GM19452 (cell line): Measurements from ENCODE around the gene ADGRF3.
"Not testable (repeated sequence)": the region's sequence is repeated elsewhere in the genome, so short reads cannot be mapped to it uniquely, and the experiment has no call there.

Experiments used
- ATAC-seq: cut with Tn5 transposase; IDR thresholded peaks from one replicate; pipeline ENCODE4 v1.9.1; 2021; ENCODE audit not compliant: unreplicated experiment

ADGRF3 gene

DNA sequence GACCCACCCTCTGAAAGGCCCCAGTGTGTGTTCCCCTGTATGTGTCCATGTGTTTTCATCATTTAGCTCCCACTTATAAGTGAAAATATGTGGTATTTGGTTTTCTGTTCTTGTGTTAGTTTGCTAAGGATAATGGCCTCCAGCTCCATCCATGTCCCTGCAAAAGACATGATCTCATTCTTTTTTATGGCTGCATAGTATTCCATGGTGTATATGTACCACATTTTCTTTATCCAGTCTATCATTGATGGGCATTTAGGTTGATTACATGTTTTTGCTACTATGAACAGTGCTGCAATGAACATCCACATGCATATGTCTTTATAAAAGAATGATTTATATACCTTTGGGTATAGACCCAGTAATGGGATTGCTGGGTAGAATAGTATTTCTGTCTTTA, 22.1 kb downstream of the ADGRF3 start:
- not testable (repeated sequence) for ATAC-seq

DNA sequence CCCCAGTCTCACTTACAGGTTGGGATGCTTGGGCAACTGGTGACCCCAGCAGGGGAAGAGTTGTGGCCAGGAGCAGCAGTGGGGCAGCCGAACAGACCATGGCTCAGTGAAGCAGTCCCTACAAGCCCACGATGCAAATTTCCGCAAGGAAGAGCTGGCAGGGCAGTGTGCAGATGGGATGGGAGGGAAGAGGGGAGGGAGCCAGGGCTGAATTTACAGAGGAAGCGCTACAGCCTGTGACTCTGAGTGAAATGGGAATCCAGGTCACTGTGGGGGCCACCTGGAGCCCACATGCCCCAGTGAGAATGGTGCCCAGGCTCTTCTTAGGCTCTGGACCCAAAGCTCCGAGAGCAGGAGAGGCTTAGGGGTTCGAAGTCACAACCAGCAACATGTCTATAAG, 27.6 kb downstream of the ADGRF3 start:
- no peak for ATAC-seq

DNA sequence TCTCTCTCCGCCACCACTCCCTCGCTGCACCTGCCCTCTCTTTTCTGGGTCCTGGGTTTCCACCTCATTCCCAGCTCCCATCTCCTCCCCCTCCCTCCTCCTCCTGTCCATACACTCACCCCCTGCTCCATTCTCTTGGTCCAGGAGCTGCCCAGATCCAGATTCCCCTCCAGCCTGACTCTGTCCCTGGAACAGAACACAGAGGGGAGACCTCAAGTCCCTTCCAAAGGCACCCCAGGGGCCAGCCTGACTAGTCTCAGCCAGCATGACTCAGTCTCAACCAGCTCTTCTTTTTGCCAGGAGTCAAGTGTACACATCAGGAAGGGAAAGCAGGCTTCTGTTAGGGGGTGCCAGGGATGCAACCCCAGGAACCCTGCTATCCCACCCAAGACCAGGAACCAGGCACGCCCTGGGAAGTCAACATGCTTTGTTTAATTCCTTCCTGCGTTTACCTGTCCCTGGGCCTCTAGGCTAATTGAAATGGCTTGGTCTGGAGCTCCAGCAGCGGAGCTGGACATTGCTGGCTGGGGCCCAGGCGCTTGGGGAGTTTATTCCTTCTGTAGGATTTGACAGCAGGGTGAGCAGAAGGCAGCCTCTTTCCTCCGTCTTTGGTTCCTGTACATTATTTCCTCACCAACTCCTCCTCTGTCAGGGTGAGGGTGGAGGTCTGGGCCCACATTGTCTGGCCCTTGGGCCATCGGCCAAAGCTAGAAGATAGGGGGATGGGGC, 29.0 kb downstream of the ADGRF3 start:
- no peak for ATAC-seq

DNA sequence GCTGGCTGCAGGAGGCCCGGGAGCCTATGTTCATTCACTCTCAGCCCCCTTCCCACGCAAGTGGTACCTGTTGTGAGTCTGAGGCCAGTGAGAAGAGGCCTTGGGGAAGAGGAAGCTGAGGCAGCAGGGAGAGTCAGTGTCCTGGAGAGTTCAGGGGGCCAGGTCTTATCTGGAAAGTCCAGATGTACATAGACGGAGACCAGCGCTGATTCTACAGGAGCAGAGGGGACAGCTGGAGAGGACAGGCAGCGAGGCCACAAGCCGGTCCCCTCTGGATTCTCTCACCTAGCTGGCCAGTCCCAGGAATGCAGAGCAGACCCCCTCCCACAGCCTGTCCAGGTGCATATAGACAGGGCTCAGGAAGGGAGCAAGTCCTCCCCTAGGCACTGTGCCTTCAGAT, 29.7 kb downstream of the ADGRF3 start:
- ATAC-seq: no peak

DNA sequence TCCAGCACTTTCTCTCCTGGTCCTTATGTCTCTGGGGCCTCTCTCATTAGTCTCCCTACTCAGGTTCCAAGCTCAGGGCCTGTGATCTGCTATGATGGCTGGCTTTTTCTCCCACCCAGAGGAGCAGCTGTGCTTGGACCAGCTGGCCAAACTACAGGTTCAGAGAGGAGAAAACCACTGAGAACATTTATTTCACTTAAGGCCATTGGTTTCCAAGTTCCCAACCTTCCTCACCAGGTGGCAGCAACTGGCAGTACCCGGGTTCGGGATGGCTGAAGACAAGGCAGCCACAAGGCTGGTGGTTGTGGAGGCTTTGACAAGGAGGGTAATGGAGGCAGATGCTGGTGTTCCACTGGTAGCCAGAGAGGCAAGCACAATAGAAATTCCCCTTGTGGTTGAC, 30.5 kb downstream of the ADGRF3 start:
- ATAC-seq: no peak

DNA sequence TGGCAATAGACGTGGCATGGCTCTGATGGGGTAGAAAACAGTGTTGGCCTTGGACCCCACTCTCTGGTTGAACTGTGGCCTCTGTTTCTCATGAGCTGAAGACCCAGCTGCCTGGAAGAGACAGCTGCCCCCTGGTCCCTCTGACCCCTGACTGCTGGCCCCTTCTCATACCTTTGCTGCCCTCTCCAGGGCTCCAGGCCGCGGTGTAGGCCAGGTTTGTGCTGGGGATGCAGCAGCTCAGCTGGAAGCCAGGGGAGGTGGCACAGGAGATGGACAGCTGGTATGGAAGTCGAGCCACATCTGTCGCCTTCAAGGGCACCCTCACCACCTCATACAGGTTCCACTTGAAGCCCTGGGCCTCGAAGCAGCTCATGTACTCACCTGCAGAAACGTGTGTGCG, 32.3 kb downstream of the ADGRF3 start:
- ATAC-seq: no peak

DNA sequence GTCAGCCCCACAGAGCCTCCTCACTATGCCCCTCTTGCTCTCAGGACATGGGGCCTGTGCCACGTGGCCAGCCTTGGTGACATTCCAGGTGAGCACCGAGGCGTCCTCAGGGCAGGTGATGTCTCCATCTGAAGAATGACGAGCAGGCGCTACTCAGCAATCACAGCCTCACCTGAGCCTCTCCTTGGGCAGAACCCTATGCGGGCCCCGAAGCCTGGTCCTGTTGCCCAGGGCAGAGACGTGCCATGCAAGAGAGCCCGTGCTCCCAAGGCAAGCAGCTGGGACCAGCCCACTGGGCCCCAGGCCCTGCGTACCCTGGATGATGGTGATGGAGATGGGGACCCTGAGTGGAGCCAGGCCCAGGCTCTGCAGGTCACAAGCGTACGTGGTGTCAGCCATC, 33.1 kb downstream of the ADGRF3 start:
- no peak for ATAC-seq

DNA sequence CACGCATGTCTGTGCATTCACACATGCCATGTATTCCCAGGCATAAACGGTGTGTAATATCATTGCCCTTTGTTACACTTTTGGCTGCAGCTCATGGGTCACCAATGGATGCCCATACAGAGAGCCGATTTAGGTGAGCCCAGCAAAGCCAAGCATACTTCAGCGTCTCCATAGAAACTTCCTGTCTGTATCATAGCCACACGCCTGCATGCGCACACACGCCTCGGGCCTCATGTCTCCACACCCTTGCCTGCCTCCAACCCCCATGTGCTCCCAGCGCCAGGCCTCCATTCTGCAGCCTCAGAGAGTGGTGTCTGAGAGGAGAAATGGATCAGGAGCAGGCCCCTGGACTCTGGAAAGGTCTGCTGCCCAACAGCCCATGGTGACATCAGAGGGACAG, 34.1 kb downstream of the ADGRF3 start:
- ATAC-seq: no peak

DNA sequence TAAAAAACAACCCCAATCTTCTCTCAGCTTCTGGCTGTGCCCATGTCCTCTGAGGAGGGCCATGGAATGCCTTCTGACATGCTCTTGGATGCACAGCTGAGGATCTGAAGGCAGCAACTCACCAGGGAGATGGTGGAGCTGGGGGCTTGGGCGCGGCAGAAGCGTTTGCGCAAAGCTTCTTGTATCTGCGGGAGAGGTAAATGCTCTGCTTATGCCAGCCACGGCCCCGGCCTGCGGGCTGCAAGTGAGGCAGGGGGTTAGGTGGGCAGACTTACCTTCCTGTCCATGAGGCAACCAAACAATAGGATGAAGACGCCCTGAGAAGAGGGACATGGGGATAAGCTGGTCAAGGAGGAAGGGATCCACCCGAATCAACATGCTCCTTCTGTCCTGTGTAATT, 36.7 kb downstream of the ADGRF3 start:
- ATAC-seq: no peak

DNA sequence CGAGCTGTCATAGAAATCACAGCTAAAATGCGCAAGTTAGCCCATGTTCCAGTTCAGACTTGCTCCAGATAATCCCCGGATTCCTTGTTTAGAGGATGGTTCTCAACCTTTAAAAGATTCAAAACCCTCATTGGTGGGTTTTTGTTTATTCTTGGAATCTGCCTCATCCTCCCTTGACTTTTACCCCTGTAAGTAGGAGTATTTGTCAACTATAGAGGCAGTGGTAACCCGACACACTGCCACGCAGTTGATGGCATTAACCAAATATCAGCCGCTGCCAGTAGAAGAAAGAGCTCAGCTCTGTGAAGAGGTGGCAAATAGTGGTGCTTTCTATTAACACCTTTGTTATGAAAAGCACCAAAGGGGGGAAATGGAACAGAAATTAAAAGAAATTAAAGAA, 41.0 kb downstream of the ADGRF3 start:
- ATAC-seq: no peak

DNA sequence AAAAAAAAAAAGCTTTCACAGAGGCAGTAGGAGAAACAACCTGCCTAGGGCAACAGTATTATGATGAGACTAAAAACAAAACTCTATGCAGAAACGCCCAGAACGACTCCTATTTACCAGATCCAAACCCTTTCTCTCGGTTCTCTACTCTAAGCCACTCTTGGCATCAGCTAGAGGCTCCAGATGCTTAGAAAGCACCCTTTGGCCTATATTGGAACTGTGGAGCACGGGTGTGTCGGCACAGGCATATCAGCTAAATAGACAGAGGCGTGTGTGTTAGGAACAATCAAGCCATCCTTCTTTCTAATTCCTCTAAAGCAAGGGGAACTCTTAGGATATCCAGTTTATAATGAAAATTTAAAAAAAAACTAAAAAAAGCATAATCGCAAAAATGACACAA, 41.5 kb downstream of the ADGRF3 start:
- ATAC-seq: not testable (repeated sequence)

DNA sequence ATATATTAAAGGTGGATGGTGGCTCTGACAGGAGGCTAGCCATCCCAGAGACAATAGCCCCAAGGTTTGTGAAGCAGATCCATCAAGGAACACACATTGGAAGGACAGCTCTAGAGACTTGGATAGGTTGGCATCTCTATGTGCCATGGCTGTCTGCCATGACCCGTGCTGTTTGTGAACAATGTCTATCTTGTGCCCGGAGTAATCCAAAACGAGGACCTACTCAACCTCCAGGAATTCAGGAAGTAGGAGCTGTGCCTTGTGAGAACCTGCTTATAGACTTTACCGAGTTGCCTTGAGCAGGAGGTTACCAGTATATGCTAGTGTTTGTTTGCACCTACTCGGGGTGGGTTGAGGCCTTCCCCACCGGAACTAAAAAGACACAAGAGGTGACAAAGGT, 43.7 kb downstream of the ADGRF3 start:
- ATAC-seq: no peak

DNA sequence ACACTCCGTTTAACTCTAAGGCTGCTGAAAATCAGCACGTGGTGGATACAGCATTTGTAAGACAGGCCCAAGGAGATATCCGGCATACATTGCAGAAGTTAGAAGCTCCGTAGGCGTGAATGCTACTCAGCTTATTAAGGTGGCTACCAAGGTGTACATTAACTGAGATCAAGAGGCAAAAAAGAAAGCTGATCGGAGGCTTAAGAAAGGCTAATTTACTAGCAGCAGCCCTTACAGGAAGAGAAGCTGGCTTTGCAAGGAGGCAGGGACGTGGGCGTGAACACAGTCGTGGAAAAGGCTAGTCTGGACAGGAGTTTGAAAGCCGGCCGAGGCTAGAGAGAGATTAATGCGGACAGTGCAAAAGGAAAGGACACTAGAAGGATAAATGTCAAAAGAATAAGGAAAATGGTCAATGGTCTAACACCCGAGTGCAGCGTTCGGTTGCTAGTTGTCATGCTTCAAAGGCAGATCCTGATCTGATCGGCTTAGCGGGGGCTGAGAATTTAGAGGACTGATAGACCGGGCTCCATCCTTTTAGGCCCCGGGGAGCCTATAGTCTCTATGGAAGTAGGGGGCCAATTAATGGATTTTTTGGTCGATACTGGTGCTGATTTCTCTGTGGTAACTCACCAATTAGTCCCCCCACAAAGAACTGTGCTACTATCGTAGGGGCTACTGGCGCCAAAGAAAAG, 46.2 kb downstream of the ADGRF3 start:
- ATAC-seq: no peak

DNA sequence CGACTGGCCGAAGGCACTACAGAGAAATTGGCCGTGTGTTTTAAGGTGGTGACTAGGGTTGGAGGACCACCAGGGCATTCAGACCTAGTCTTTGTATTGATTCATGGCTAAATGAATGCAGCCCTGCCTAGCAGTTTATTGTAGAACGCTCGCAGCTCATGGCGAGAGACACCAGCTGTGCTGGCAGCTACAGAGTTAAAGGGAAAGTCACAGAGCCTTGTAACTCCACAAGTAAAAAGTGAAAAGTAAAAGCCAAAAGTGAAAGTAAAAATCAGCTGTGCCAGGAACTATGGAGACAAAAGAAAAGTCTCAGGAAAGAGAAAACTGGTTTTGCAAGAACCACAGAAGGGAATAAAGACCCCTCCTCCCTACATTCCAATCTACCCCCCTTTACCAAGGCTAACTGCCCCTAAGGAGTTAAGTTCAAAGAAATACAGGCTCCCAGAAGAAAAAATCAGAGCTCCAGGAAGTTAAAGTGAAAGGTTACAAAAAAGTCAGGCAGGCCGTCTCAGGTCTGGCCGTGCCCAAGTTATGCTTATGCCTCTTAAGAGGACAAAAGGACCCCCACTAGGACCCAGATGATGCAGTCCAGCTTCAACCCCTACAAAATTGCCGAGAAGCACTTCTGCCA, 47.0 kb downstream of the ADGRF3 start:
- no peak for ATAC-seq

DNA sequence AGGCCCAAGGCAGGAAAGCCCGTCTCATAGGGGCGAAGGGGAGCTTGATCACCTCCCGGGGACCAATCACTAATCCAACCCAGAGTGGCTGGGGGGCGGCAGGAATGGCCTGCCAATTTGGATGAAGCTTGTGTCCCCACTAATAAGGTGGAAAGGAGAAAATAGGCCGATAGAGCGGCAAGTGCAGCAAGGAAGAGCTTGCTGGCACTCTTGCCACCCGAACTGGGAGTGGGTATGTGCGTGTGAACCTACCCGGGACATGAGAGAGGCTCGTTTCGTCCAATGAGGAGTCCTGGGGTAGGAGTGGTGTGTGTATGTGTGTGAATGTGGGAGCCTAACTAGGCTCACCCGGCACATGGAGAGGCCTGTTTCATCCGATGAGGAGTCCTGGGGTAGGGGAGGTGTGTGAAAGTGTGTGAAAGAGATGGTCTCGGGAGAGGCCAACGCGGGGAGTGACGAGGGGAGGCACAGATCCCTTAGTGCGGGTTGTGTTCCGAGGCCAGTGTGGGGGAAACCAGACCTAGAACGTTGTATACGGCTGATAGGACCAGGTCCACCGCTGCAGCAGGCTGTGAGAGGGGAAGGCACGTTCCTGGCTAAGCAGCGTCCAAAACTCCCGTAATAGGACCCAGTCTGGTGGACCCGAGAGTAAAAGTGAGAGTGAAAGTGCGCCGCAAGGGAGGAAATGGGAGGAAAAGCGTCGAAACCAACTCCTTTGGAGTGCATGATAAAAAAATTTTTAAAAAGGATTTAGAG, 47.8 kb downstream of the ADGRF3 start:
- ATAC-seq: no peak

DNA sequence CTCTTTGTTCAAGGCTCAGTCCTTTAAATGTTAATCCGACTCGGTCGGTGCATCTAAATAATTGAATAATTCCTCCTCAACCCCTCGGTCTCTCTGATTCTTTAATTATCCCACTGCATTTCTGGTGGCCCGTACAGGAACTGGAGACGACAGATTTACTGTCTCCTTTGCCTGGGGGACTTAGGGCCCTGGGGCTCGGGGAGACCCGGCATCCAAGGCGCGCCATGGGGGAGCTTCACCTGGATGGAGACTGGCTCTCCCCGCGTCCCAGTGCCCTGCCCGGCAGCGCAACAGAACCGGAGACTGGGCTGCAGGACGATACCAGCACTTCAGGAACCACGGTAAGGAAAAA, 48.3 kb downstream of the ADGRF3 start:
- no peak for ATAC-seq

DNA sequence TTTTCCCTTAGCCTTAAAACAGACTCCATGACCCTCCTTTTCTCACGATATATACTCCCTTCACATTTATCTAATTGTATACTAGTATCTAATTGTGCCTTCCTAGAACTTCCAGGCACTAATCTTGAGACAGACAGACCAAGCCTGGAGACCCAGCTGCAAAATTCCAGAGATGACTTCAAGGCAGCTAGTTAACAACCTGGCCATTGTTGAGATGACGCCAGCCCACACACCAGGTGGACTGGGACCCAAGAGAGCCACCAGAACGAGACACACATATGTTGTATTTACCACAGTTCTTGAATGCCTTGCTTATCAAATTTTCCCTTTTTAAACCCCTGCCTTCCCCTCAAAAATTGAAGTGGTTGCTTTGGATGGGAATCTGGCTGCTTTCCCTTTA, 49.5 kb downstream of the ADGRF3 start:
- ATAC-seq: no peak

DNA sequence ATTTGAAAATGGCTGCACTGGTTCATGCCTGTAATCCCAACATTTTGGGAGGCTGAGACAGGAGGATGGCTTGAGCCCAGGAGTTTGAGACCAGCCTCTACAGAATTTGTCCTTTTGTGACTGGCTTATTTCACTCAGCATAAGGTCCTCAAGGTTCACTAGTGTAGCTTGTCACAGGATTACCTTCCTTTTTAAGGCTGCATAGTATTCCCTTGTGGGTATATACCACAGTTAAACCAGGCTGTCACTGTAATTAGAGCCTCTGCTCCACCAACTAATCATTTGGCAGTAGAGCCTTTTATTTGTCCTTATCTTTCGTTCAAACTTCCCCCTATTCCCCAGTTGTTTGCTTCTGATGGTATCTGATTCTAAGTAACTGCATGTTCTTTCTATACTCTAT, 51.1 kb downstream of the ADGRF3 start:
- no peak for ATAC-seq

DNA sequence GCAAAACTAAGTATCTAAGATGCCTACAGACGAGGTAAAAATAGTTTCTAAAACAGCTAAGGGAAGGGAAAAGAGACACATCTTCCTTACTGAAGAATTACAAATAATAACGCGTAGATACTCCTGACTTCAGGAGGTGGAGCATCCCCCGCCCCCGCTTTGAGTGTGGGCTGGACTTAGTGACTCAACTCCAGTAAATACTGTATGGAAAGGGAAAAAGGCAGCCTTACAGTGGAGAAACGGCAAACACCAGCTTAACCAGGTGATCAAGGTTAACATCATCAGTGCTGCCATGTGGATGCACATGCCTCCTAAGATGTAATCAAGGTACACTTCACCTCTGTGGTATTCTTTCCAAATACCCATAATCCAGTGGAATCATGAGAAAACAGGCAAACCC, 53.9 kb downstream of the ADGRF3 start:
- no peak for ATAC-seq

DNA sequence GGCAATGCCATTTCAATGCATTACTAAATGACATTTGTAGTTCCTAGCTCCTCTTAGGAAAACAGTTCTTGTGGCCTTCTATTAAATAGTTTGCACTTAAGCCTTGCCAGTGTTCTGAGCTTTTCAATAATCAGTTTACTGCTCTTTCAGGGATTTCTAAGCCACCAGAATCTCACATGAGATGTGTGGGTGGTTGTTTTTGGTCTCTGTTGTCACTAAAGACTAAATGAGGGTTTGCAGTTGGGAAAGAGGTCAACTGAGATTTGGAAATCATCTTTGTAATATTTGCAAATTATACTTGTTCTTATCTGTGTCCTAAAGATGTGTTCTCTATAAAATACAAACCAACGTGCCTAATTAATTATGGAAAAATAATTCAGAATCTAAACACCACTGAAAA, 56.6 kb downstream of the ADGRF3 start:
- ATAC-seq: no peak

DNA sequence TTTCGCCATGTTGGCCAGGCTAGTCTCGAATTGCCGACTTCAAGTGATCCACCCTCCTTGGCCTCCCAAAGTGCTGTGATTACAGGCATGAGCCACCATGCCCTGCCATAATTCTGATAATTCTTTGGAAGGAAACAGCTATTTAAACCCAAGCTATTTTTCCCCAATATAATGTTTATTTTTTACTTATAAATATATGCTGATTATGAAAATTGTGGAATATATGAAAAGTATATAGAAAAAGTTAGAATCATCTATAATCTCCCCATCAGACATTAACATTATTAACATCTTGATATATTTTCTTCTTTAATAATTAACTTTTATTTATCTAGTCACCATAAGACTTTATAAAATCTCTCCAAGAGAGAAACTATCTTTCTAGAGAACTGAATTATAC, 60.7 kb downstream of the ADGRF3 start:
- no peak for ATAC-seq

DNA sequence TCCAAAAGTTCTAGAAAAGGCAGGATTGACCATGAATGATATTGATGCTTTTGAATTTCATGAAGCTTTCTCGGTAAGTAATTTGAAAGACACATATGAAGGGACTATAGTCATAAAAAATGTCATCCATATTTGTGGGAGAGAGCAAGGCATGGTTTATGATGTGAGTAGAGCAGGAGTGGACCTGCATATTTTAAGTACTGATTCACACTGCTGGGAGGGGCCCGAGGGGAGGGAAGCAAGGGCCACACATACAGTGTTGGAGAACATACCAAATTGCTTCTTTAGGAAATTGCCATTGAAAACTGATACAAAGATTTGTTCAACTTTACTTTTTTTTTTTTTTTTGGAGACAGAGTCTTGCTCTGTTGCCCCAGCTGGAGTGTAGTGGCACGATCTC, 62.5 kb downstream of the ADGRF3 start:
- no peak for ATAC-seq
